ENCODE data around the gene GPR68. TPM values are rescaled to one million over a fixed set of nuclear protein-coding genes. Genes with fewer than 3 reads are reported as not detected.

Gene GPR68
- total RNA-seq, 1 experiment from 2014 or later: 0.28 TPM

- CTCF ChIA-PET: no interaction called here
- no TSS peak for BruUV-seq (replicated peaks)
- ATAC-seq (peak; percentile 29; the same call in 1 of the 2 replicates), DNase-seq (ENCODE audit: low read depth, low spot score) (no peak)
- no peaks in the 10 kb centered on the region for H3K4me1 ChIP-seq (ENCODE audit: control insufficient read depth, insufficient read depth, low read length)
- in situ Hi-C loops (cut with HindIII; ENCODE audit: low pct_unique_long_range_greater_than_20kb, low sequenced_read_pairs): no loop called here
- POLR2A ChIA-PET: interaction anchor here (0.6 kb wide), 1 partner anchor 533 kb away, joined by 4 read pairs; no protein-coding TSS in a partner anchor
- intact Hi-C loops (cut with micrococcal nuclease; ENCODE audit: unreplicated experiment): no loop called here
- no peak overlapping the region for H3K27ac ChIP-seq (ENCODE audit: low read length)
- no peaks in the 10 kb centered on the region for H3K27me3 ChIP-seq (ENCODE audit: control insufficient read depth, insufficient read depth, low read length)
- TF ChIP-seq TCF7L2 (IDR thresholded peaks at IDR 0.05; ENCODE audit: low read depth, low read length) (no peak), POLR2AphosphoS5 (IDR thresholded peaks at IDR 0.05; ENCODE audit: low read depth, low read length) (no peak), SIN3A (IDR thresholded peaks at IDR 0.05; ENCODE audit: borderline replicate concordance, insufficient read depth, low read depth, low read length) (no peak), REST (IDR thresholded peaks at IDR 0.05; ENCODE audit: insufficient read depth in 1 of 2, low read depth in 2 of 2, low read length in 1 of 2) (no peak)
- TF ChIP-seq, protein P1, sequence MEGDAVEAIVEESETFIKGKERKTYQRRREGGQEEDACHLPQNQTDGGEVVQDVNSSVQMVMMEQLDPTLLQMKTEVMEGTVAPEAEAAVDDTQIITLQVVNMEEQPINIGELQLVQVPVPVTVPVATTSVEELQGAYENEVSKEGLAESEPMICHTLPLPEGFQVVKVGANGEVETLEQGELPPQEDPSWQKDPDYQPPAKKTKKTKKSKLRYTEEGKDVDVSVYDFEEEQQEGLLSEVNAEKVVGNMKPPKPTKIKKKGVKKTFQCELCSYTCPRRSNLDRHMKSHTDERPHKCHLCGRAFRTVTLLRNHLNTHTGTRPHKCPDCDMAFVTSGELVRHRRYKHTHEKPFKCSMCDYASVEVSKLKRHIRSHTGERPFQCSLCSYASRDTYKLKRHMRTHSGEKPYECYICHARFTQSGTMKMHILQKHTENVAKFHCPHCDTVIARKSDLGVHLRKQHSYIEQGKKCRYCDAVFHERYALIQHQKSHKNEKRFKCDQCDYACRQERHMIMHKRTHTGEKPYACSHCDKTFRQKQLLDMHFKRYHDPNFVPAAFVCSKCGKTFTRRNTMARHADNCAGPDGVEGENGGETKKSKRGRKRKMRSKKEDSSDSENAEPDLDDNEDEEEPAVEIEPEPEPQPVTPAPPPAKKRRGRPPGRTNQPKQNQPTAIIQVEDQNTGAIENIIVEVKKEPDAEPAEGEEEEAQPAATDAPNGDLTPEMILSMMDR (IDR thresholded peaks at IDR 0.05): no peak
- no peaks in the 10 kb centered on the region for H3K36me3 ChIP-seq (ENCODE audit: control insufficient read depth, insufficient read depth, low read length)
- no peaks in the 10 kb centered on the region for H3K9me3 ChIP-seq (ENCODE audit: control insufficient read depth, insufficient read depth, low read depth, low read length)
- H3K4me3 ChIP-seq (ENCODE audit: low read depth in 2 of 2, low read length in 2 of 2): no peak overlapping the region
These were observed 10.0 kb upstream of the GPR68 start for GRCh38 chr14:91254461-91254860.

DNA sequence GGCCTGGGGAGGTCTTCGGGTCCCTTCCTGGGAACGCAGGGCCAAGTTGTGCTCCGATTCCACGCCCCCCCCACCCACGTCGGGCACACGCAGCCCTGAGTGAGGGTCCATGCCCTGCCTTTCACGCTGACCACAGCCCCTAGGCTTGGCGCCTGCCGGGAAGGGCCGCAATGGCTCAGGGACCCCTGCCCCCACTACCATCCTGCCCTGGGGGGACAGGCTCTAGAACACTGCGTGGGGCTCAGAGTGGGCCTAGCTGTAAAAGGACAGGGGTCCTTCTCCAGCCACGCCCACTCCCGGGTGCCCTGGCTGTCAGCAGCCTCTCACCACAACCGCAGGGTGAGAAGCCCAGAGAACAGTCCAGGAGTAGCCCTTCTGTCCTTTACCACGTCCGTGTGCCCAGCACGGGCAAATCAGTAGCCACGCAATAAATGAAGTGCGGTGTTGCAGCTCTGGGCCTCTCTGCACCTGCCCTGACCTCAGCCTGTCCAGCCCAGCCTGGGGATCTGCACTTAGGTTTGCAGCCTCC, 9.4 kb upstream of the GPR68 start:
- Histone ChIP-seq H3K4me3 (ENCODE audit: low read depth in 2 of 2, low read length in 2 of 2) (peak overlapping the region; percentile 34 to 43; a peak in 3 of 4 replicates), H3K27me3 (ENCODE audit: control insufficient read depth, insufficient read depth, low read length) (no peaks in the 10 kb centered on the region), H3K36me3 (ENCODE audit: control insufficient read depth, insufficient read depth, low read length) (no peaks in the 10 kb centered on the region), H3K9me3 (ENCODE audit: control insufficient read depth, insufficient read depth, low read depth, low read length) (no peaks in the 10 kb centered on the region), H3K27ac (ENCODE audit: low read length) (no peak overlapping the region), H3K4me1 (ENCODE audit: control insufficient read depth, insufficient read depth, low read length) (no peaks in the 10 kb centered on the region)
- in situ Hi-C loops (cut with HindIII; ENCODE audit: low pct_unique_long_range_greater_than_20kb, low sequenced_read_pairs): no loop called here
- ChIA-PET CTCF (no interaction called here), POLR2A (no interaction called here)
- ATAC-seq (peak; percentile 58), DNase-seq (ENCODE audit: low read depth, low spot score) (no peak)
- TF ChIP-seq TCF7L2 (IDR thresholded peaks at IDR 0.05; ENCODE audit: low read depth, low read length): no peak
- TF ChIP-seq POLR2AphosphoS5 (IDR thresholded peaks at IDR 0.05; ENCODE audit: low read depth, low read length): no peak
- no peak for TF ChIP-seq SIN3A (IDR thresholded peaks at IDR 0.05; ENCODE audit: borderline replicate concordance, insufficient read depth, low read depth, low read length)
- TF ChIP-seq, protein P1 (IDR thresholded peaks at IDR 0.05): no peak
- TF ChIP-seq REST (IDR thresholded peaks at IDR 0.05; ENCODE audit: insufficient read depth in 1 of 2, low read depth in 2 of 2, low read length in 1 of 2): no peak
- intact Hi-C loops (cut with micrococcal nuclease; ENCODE audit: unreplicated experiment): no loop called here
- no TSS peak for BruUV-seq (replicated peaks)

Data from Panc1 (cell line).